Peyer's patch (tissue), 4 donors: Measurements from ENCODE around the gene ATG7.

Experiments
- CTCF ChIP-seq, 6 experiments: fragments of 450-650 bp in 4 of 6; fragments of 200-600 bp in 2 of 6; sonication (generic) in 1 of 6; IDR thresholded peaks; one replicate each; pipeline ENCODE4 v1.5.1; 2017 to 2019; ENCODE audit warnings: antibody characterized with exemption in 6 of 6, mild to moderate bottlenecking in 3 of 6, moderate library complexity in 1 of 6
- POLR2A ChIP-seq, 2 donors: fragments of 450-650 bp; IDR thresholded peaks; one replicate each; pipeline ENCODE4 v1.5.1; 2017; ENCODE audit warnings: antibody characterized with exemption in 2 of 2, mild to moderate bottlenecking in 2 of 2, moderate library complexity in 2 of 2

- TF ChIP-seq CTCF (IDR thresholded peaks at IDR 0.05), result no peak
- TF ChIP-seq POLR2A (IDR thresholded peaks at IDR 0.05), result no peak
These were observed 10.3 kb downstream of the ATG7 start for GRCh38 chr3:11282250-11283138.
